NK-92 (cell line): ENCODE measurements around the gene ISCU.
"Not testable (repeated sequence)": the region's sequence is repeated elsewhere in the genome, so short reads cannot be mapped to it uniquely, and the experiment has no call there.

Experiments
- DNase-seq: peaks from one replicate; lab custom pipeline; 2025; ENCODE audit not compliant: unreplicated experiment; lab: John Stamatoyannopoulos, UW

The ISCU gene

GRCh38 chr12:108586306-108586705, 23.9 kb downstream of the ISCU start:
- no peak for DNase-seq

GRCh38 chr12:108587826-108588225, 25.4 kb downstream of the ISCU start:
- DNase-seq: no peak

GRCh38 chr12:108589028-108589839, 26.8 kb downstream of the ISCU start:
- DNase-seq: no peak

- DNase-seq: no peak
These were observed 27.4 kb downstream of the ISCU start for GRCh38 chr12:108589840-108590229.

- not testable (repeated sequence) for DNase-seq
These were observed 28.1 kb downstream of the ISCU start for GRCh38 chr12:108590463-108590862.

- no peak for DNase-seq
These were observed 29.0 kb downstream of the ISCU start for GRCh38 chr12:108591267-108591980.

GRCh38 chr12:108592033-108592909, 29.9 kb downstream of the ISCU start:
- DNase-seq: no peak

GRCh38 chr12:108594323-108594903, 32.0 kb downstream of the ISCU start:
- DNase-seq: no peak

GRCh38 chr12:108594960-108595710, 32.7 kb downstream of the ISCU start:
- no peak for DNase-seq

- no peak for DNase-seq
These were observed 33.6 kb downstream of the ISCU start for GRCh38 chr12:108595711-108596647.

GRCh38 chr12:108596854-108597558, 34.6 kb downstream of the ISCU start:
- no peak for DNase-seq

GRCh38 chr12:108597559-108598471, 35.4 kb downstream of the ISCU start, which contains the start of gene TMEM119:
Gene TMEM119, minus strand, starts transcription at chr12:108598084. Its CDS starts 5,701 bp downstream, at chr12:108592383.
- DNase-seq: no peak

- DNase-seq: no peak
These were observed 36.3 kb downstream of the ISCU start for GRCh38 chr12:108598553-108599250.

- DNase-seq: no peak
These were observed 37.1 kb downstream of the ISCU start for GRCh38 chr12:108599541-108599940.

- no peak for DNase-seq
These were observed 37.7 kb downstream of the ISCU start for GRCh38 chr12:108599948-108600701.

- DNase-seq: no peak
These were observed 38.3 kb downstream of the ISCU start for GRCh38 chr12:108600702-108601007.
